GM12878 (cell line): ENCODE data around the gene CUTC. TPM values are rescaled to one million over a fixed set of nuclear protein-coding genes. Genes with fewer than 3 reads are reported as not detected.

Experiments
- ATAC-seq: fragments of 200-7000 bp; cut with Tn5 transposase; 3 replicates; pipeline ENCODE4 v1.9.1; 2020; ENCODE audit warnings: mild to moderate bottlenecking, moderate library complexity
- BruUV-seq: library from RNA; stranded (reverse); fragments of 400-500 nt; replicated peaks from 2 replicates; lab custom pipeline; 2021; lab: Mats Ljungman, UMichigan
- CTCF ChIA-PET: fragments of 300-600 bp; sonication (Branson Sonifier 250); formaldehyde crosslinking; extraction: SDS; loops from one replicate; lab custom pipeline; 2021; ENCODE audit warnings: inconsistent platforms; lab: Yijun Ruan, JAX
- POLR2A ChIA-PET: fragments of 350-600 bp; formaldehyde crosslinking; extraction: SDS; loops from one replicate; lab custom pipeline; 2021; ENCODE audit warnings: inconsistent platforms; lab: Charles Lee
- RAD21 ChIA-PET: fragments of 300-600 bp; sonication (Branson Sonifier 250); formaldehyde crosslinking; loops from one replicate; lab custom pipeline; 2023; ENCODE audit warnings: antibody characterized with exemption; ENCODE audit not compliant: unreplicated experiment; lab: Charles Lee
- SMC1A ChIA-PET: fragments of 300-600 bp; sonication (Branson Sonifier 250); formaldehyde crosslinking; loops from one replicate; lab custom pipeline; 2023; ENCODE audit not compliant: unreplicated experiment, uncharacterized antibody; lab: Charles Lee
- DNase-seq: peaks from one replicate; pipeline ENCODE4 v3.0.0-alpha.2; 2011; ENCODE audit warnings: low read depth, low spot score
- FAIRE-seq: peaks from 3 replicates; lab custom pipeline; 2011; peaks lifted over from hg19 to GRCh38; lab: Jason Lieb, UNC
- H2AFZ ChIP-seq: 2 replicates; pipeline ENCODE4 v1.6.0; 2011; ENCODE audit warnings: low read depth, low read length, control low read depth; ENCODE audit not compliant: control insufficient read depth
- H3K27ac ChIP-seq: 2 replicates; pipeline ENCODE4 v1.5.1; 2011; ENCODE audit warnings: control low read depth; ENCODE audit not compliant: control insufficient read depth, insufficient read depth
- H3K27me3 ChIP-seq, 2 experiments: replicated peaks in 1 of 2; 2 replicates each; pipeline versions ENCODE4 v1.6.0 to v1.6.1; 2011; ENCODE audit warnings: low read length in 1 of 2; ENCODE audit not compliant: control insufficient read depth in 2 of 2, insufficient read depth in 2 of 2
- H3K36me3 ChIP-seq, 2 experiments: 2 replicates each; pipeline ENCODE4 v1.5.1; 2011; ENCODE audit warnings: low read length in 1 of 2; ENCODE audit not compliant: control insufficient read depth in 2 of 2, insufficient read depth in 2 of 2
- H3K4me1 ChIP-seq: 2 replicates; pipeline ENCODE4 v1.6.1; 2011; ENCODE audit warnings: mild to moderate bottlenecking, low read length, moderate library complexity, mixed read lengths; ENCODE audit not compliant: control insufficient read depth, insufficient read depth
- H3K4me2 ChIP-seq: 2 replicates; pipeline ENCODE4 v1.6.0; 2011; ENCODE audit warnings: control low read depth; ENCODE audit not compliant: control insufficient read depth, insufficient read depth
- H3K4me3 ChIP-seq: fragments of 200-600 bp; sonication (generic); 2 replicates; pipeline ENCODE4 v1.5.1; 2016
- H3K79me2 ChIP-seq: 2 replicates; pipeline ENCODE4 v1.6.0; 2011; ENCODE audit warnings: low read length; ENCODE audit not compliant: control insufficient read depth, insufficient read depth
- H3K9ac ChIP-seq: 2 replicates; pipeline ENCODE4 v1.8.0; 2011; ENCODE audit warnings: low read length, control low read depth, mixed read lengths; ENCODE audit not compliant: control insufficient read depth, insufficient read depth
- H3K9me3 ChIP-seq: replicated peaks from 3 replicates; pipeline ENCODE4 v1.5.1; 2011; ENCODE audit warnings: mild to moderate bottlenecking, low read length; ENCODE audit not compliant: control insufficient read depth, insufficient read depth
- H4K20me1 ChIP-seq: 2 replicates; pipeline ENCODE4 v1.6.0; 2011; ENCODE audit not compliant: control insufficient read depth, insufficient read depth
- CBX3 ChIP-seq: fragments of 200-600 bp; sonication (generic); IDR thresholded peaks from 2 replicates; pipeline ENCODE4 v1.6.1; 2016; ENCODE audit warnings: low read depth, borderline replicate concordance
- CBX5 ChIP-seq: sonication (generic); IDR thresholded peaks from 2 replicates; pipeline ENCODE4 v1.6.1; 2016; ENCODE audit warnings: low read depth, moderate library complexity, mild to moderate bottlenecking, inconsistent platforms
- IKZF2 ChIP-seq, 2 experiments: fragments of 450-650 bp; IDR thresholded peaks; 2 replicates each; pipeline ENCODE4 v1.6.1; 2017; ENCODE audit warnings: mild to moderate bottlenecking in 2 of 2, moderate library complexity in 2 of 2
- POLR2AphosphoS2 ChIP-seq: IDR thresholded peaks from 2 replicates; pipeline ENCODE4 v1.6.1; 2011; ENCODE audit warnings: low read depth, mild to moderate bottlenecking, low read length, improper control_type of control experiment, moderate library complexity
- RAD21 ChIP-seq: IDR thresholded peaks from 2 replicates; pipeline ENCODE4 v1.6.1; 2011; ENCODE audit warnings: mild to moderate bottlenecking, low read depth, low read length, moderate library complexity; ENCODE audit not compliant: insufficient read depth
- TCF7 ChIP-seq: IDR thresholded peaks from 2 replicates; pipeline ENCODE4 v1.6.1; 2014; ENCODE audit warnings: antibody characterized with exemption, borderline replicate concordance
- ZNF384 ChIP-seq: IDR thresholded peaks from 2 replicates; pipeline ENCODE4 v1.6.1; 2012; ENCODE audit warnings: low read depth, mild to moderate bottlenecking, low read length, improper control_type of control experiment, borderline replicate concordance
- WGBS: methylation state at CpG from one replicate; pipeline ENCODE4 v1.1.6; 2016; ENCODE audit warnings: low lambda C conversion rate; ENCODE audit not compliant: insufficient replicate concordance, insufficient coverage; ENCODE audit errors: missing lambda C conversion rate; 5-methylcytosine and 5-hydroxymethylcytosine counted together
- in situ Hi-C: fragments of 300-500 bp; cut with MboI; formaldehyde crosslinking; loops from 9 replicates; pipeline ENCODE4 v1.14.3; 2018; ENCODE audit warnings: mixed read lengths
- intact Hi-C: fragments of 100-400 bp; cut with micrococcal nuclease; formaldehyde crosslinking; loops from one replicate; pipeline ENCODE4 v1.14.2; 2022; ENCODE audit not compliant: unreplicated experiment
- polyA plus RNA-seq, 11 experiments: library from polyadenylated mRNA; depleted of rRNA in 4 of 11; unstranded in 6 of 11; stranded (reverse) in 5 of 11; fragments of >200 nt; fragmentation: Nextera tagmentation in 4 of 11; fragmentation: Illumina TruSeq in 1 of 11; extraction: Ambion mirVana in 4 of 11; extraction: Trizol in 1 of 11; gene quantifications; 1 replicate in 1 of 11; 2 replicates in 10 of 11; pipeline versions ENCODE4 v1.2.1 to v1.2.3, GENCODE V29; 2011 to 2016; ENCODE audit warnings: inconsistent platforms in 2 of 11, missing spikeins in 2 of 11, low read depth in 1 of 11
- total RNA-seq, 4 experiments: library from RNA; depleted of rRNA in 3 of 4; stranded (reverse); fragments of >200 nt in 3 of 4; fragmentation: Illumina TruSeq in 1 of 4; extraction: Trizol in 1 of 4; gene quantifications; 2 replicates each; pipeline versions ENCODE4 v1.2.1 to v1.2.3, GENCODE V29; 2013 to 2021
- TF ChIP-seq, protein P1 (sequence below): fragments of 450-650 bp; IDR thresholded peaks from 2 replicates; pipeline ENCODE4 v1.6.1; 2017; ENCODE audit warnings: low read depth, mild to moderate bottlenecking, moderate library complexity

CUTC gene
- total and polyA plus RNA-seq, 10 of the 15 experiments (the other 5 are each of a cell fraction or from before 2014, with no cell fraction given), result 23.8 to 71.7 (median 40.8) TPM

GRCh38 chr10:99740260-99740659, 8.2 kb downstream of the CUTC start:
- RAD21 ChIA-PET, result no interaction called here
- SMC1A ChIA-PET, result interaction anchor here (0.5 to 1.5 kb wide), 5 partner anchors 9 to 305 kb away, joined by 3 to 5 read pairs (median 3); partner anchors contain the start of gene COX15
- FAIRE-seq (no peak), ATAC-seq (no peak), DNase-seq (no peak)
- Histone ChIP-seq H3K79me2 (no peaks in the 10 kb centered on the region), H3K9me3 (peaks cover 5% of the 10 kb centered on the region), H3K4me3 (no peak overlapping the region), H3K9ac (no peak overlapping the region), H3K4me1 (no peaks in the 10 kb centered on the region), H3K4me2 (no peak overlapping the region), H3K27me3 (no peaks in the 10 kb centered on the region), H4K20me1 (no peaks in the 10 kb centered on the region), H2AFZ (no peak overlapping the region), H3K36me3 (peaks cover 3 to 23% of the 10 kb centered on the region in 2 experiments), H3K27ac (no peak overlapping the region)
- BruUV-seq, result no TSS peak
- intact Hi-C loops, result no loop called here
- TF ChIP-seq, protein P1, sequence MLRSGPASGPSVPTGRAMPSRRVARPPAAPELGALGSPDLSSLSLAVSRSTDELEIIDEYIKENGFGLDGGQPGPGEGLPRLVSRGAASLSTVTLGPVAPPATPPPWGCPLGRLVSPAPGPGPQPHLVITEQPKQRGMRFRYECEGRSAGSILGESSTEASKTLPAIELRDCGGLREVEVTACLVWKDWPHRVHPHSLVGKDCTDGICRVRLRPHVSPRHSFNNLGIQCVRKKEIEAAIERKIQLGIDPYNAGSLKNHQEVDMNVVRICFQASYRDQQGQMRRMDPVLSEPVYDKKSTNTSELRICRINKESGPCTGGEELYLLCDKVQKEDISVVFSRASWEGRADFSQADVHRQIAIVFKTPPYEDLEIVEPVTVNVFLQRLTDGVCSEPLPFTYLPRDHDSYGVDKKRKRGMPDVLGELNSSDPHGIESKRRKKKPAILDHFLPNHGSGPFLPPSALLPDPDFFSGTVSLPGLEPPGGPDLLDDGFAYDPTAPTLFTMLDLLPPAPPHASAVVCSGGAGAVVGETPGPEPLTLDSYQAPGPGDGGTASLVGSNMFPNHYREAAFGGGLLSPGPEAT, result 0 out of 2 replicates have a peak, but pooled peaks have one; percentile 25
- TF ChIP-seq CBX3, result 0 out of 2 replicates have a peak, but pooled peaks have one; percentile 61
- TF ChIP-seq TCF7, result peak; percentile 75; the same call in 1 of the 2 replicates
- peak; percentile 28; the same call in 1 of the 2 replicates for TF ChIP-seq ZNF384
- no peak for TF ChIP-seq POLR2AphosphoS2
- 0 out of 2 replicates have a peak, but pooled peaks have one; percentile 75 for TF ChIP-seq CBX5
- no peak for TF ChIP-seq RAD21
- TF ChIP-seq IKZF2 (IDR thresholded peaks at IDR 0.05), result no peak
- POLR2A ChIA-PET, result no interaction called here
- in situ Hi-C loops, result no loop called here
- CTCF ChIA-PET, result interaction anchor here (1.4 to 2.3 kb wide), 2 partner anchors 8 to 129 kb away, joined by 4 to 10 read pairs; partner anchors contain the start of genes COX15 and CUTC
- WGBS, result 95% methylated on average over 2 of the region's 2 CpGs
